Measurements from ENCODE around the gene HES7. TPM values are rescaled to one million over a fixed set of nuclear protein-coding genes. Genes with fewer than 3 reads are reported as not detected.
A peak's percentile ranks its signal among the peaks of the same experiment; 100 is the strongest.

Gene HES7
- total RNA-seq, 2 experiments from 2014 or later: 0.23 to 0.75 TPM

GRCh38 chr17:8144401-8145231 is 20.7 kb upstream of the HES7 start:
- Mint-ChIP-seq H3K4me1 (peaks cover under 1% of the 10 kb centered on the region), H3K27ac (no peak overlapping the region), H3K4me3 (no peak overlapping the region), H3K36me3 (peaks cover 15% of the 10 kb centered on the region), H3K9me3 (no peaks in the 10 kb centered on the region), H3K27me3 (no peaks in the 10 kb centered on the region)
- DNase-seq: no peak
- POLR2A ChIA-PET: interaction anchor here (1.0 to 1.8 kb wide), 2 partner anchors 9 to 28 kb away, joined by 3 to 4 read pairs; no protein-coding TSS in a partner anchor
- ATAC-seq (ENCODE audit: low read depth): no peak

GRCh38 chr17:8143581-8144400 is 19.9 kb upstream of the HES7 start:
- Mint-ChIP-seq H3K9me3 (no peaks in the 10 kb centered on the region), H3K4me1 (peaks cover 4% of the 10 kb centered on the region), H3K27ac (no peak overlapping the region), H3K4me3 (no peak overlapping the region), H3K36me3 (peaks cover 13% of the 10 kb centered on the region), H3K27me3 (no peaks in the 10 kb centered on the region)
- POLR2A ChIA-PET: interaction anchor here (1.0 to 1.8 kb wide), 2 partner anchors 10 to 29 kb away, joined by 3 to 4 read pairs; no protein-coding TSS in a partner anchor
- DNase-seq (no peak), ATAC-seq (ENCODE audit: low read depth) (no peak)

- no peaks in the 10 kb centered on the region for H3K27me3 Mint-ChIP-seq
- POLR2A ChIA-PET: interaction anchor here (1.8 kb wide), 1 partner anchor 30 kb away, joined by 5 read pairs; no protein-coding TSS in a partner anchor
- H3K4me3 Mint-ChIP-seq: no peak overlapping the region
- no peak overlapping the region for H3K27ac Mint-ChIP-seq
- H3K4me1 Mint-ChIP-seq: peaks cover 4% of the 10 kb centered on the region
- no peak for ATAC-seq (ENCODE audit: low read depth)
- H3K36me3 Mint-ChIP-seq: peaks cover 13% of the 10 kb centered on the region
- no peak for DNase-seq
- H3K9me3 Mint-ChIP-seq: no peaks in the 10 kb centered on the region
These were observed 19.1 kb upstream of the HES7 start for GRCh38 chr17:8142887-8143580.

GRCh38 chr17:8142158-8142886 is 18.4 kb upstream of the HES7 start:
- H3K27me3 Mint-ChIP-seq: no peaks in the 10 kb centered on the region
- H3K4me3 Mint-ChIP-seq: no peak overlapping the region
- DNase-seq: no peak
- ATAC-seq (ENCODE audit: low read depth): no peak
- H3K27ac Mint-ChIP-seq: no peak overlapping the region
- H3K36me3 Mint-ChIP-seq: peaks cover 10% of the 10 kb centered on the region
- peaks cover 4% of the 10 kb centered on the region for H3K4me1 Mint-ChIP-seq
- POLR2A ChIA-PET: interaction anchor here (1.8 kb wide), 1 partner anchor 31 kb away, joined by 5 read pairs; no protein-coding TSS in a partner anchor
- no peaks in the 10 kb centered on the region for H3K9me3 Mint-ChIP-seq

GRCh38 chr17:8141741-8142140 is 17.8 kb upstream of the HES7 start:
- DNase-seq (no peak), ATAC-seq (ENCODE audit: low read depth) (no peak)
- H3K4me1 Mint-ChIP-seq: peaks cover 4% of the 10 kb centered on the region
- H3K9me3 Mint-ChIP-seq: no peaks in the 10 kb centered on the region
- H3K27ac Mint-ChIP-seq: peak overlapping the region; percentile 26
- POLR2A ChIA-PET: interaction anchor here (1.8 to 4.5 kb wide), 2 partner anchors 14 to 31 kb away, joined by 5 to 39 read pairs; no protein-coding TSS in a partner anchor
- H3K4me3 Mint-ChIP-seq: no peak overlapping the region
- H3K27me3 Mint-ChIP-seq: peaks cover 1% of the 10 kb centered on the region
- H3K36me3 Mint-ChIP-seq: peaks cover 7% of the 10 kb centered on the region

GRCh38 chr17:8141045-8141444 is 17.1 kb upstream of the HES7 start:
- Mint-ChIP-seq H3K27me3 (peaks cover 3% of the 10 kb centered on the region), H3K4me3 (no peak overlapping the region), H3K36me3 (peaks cover 5% of the 10 kb centered on the region), H3K9me3 (no peaks in the 10 kb centered on the region), H3K27ac (peak overlapping the region; percentile 24), H3K4me1 (peaks cover 4% of the 10 kb centered on the region)
- DNase-seq: no peak
- POLR2A ChIA-PET: interaction anchor here (1.1 to 4.5 kb wide), 5 partner anchors 10 to 32 kb away, joined by 3 to 39 read pairs (median 5); no protein-coding TSS in a partner anchor
- no peak for ATAC-seq (ENCODE audit: low read depth)

GRCh38 chr17:8140065-8141029 is 16.4 kb upstream of the HES7 start:
- H3K9me3 Mint-ChIP-seq: no peaks in the 10 kb centered on the region
- POLR2A ChIA-PET: interaction anchor here (0.9 to 4.5 kb wide), 10 partner anchors 11 to 83 kb away, joined by 3 to 39 read pairs (median 4); partner anchors contain the start of gene HES7
- H3K4me3 Mint-ChIP-seq: no peak overlapping the region
- H3K4me1 Mint-ChIP-seq: peaks cover 4% of the 10 kb centered on the region
- ATAC-seq (ENCODE audit: low read depth) (no peak), DNase-seq (no peak)
- peaks cover 3% of the 10 kb centered on the region for H3K36me3 Mint-ChIP-seq
- H3K27me3 Mint-ChIP-seq: peaks cover 6% of the 10 kb centered on the region
- peak overlapping the region; percentile 24 for H3K27ac Mint-ChIP-seq

GRCh38 chr17:8138672-8139371 is 14.9 kb upstream of the HES7 start:
- Mint-ChIP-seq H3K27me3 (peaks cover 6% of the 10 kb centered on the region), H3K4me1 (peaks cover 4% of the 10 kb centered on the region), H3K9me3 (no peaks in the 10 kb centered on the region), H3K36me3 (peaks cover 1% of the 10 kb centered on the region), H3K4me3 (no peak overlapping the region), H3K27ac (no peak overlapping the region)
- DNase-seq (peak; percentile 97), ATAC-seq (ENCODE audit: low read depth) (peak; percentile 97)
- POLR2A ChIA-PET: interaction anchor here (0.9 to 4.5 kb wide), 15 partner anchors 12 to 109 kb away, joined by 3 to 39 read pairs (median 4); partner anchors contain the start of genes CTC1 and PER1

- Mint-ChIP-seq H3K27me3 (peaks cover 6% of the 10 kb centered on the region), H3K36me3 (no peaks in the 10 kb centered on the region), H3K9me3 (no peaks in the 10 kb centered on the region), H3K4me3 (no peak overlapping the region), H3K4me1 (peaks cover 4% of the 10 kb centered on the region), H3K27ac (no peak overlapping the region)
- DNase-seq: no peak
- ATAC-seq (ENCODE audit: low read depth): no peak
- POLR2A ChIA-PET: interaction anchor here (0.9 to 4.5 kb wide), 9 partner anchors 12 to 110 kb away, joined by 3 to 39 read pairs (median 4); partner anchors contain the start of genes CTC1 and PER1
These were observed 14.4 kb upstream of the HES7 start for GRCh38 chr17:8138374-8138671.

- POLR2A ChIA-PET: interaction anchor here (0.9 to 4.5 kb wide), 9 partner anchors 11 to 110 kb away, joined by 3 to 39 read pairs (median 4); partner anchors contain the start of genes CTC1 and PER1
- Mint-ChIP-seq H3K36me3 (no peaks in the 10 kb centered on the region), H3K27ac (no peak overlapping the region), H3K9me3 (no peaks in the 10 kb centered on the region), H3K4me1 (peaks cover 4% of the 10 kb centered on the region), H3K27me3 (peaks cover 6% of the 10 kb centered on the region), H3K4me3 (no peak overlapping the region)
- ATAC-seq (ENCODE audit: low read depth) (no peak), DNase-seq (no peak)
These were observed 13.9 kb upstream of the HES7 start for GRCh38 chr17:8137645-8138373.

All from activated naive CD8-positive, alpha-beta T cell treated with anti-CD3 and anti-CD28 coated beads, Interleukin-2, amount 10 ng/mL, durations not matched to agents 7 days and 5 days (primary cell).